K562 (cell line): ENCODE data around the gene TYW5.

Experiments used
- CBFB ChIP-seq: sonication (generic); formaldehyde crosslinking; IDR thresholded peaks from 2 replicates; pipeline ENCODE4 v1.4.0; 2020; ENCODE audit warnings: mild to moderate bottlenecking, missing genetic modification reagents
- CBX2 ChIP-seq: fragments of 200-600 bp; sonication (generic); IDR thresholded peaks from one replicate; pipeline ENCODE4 v1.6.1; 2012; ENCODE audit warnings: mild to moderate bottlenecking, low read length, inconsistent platforms; ENCODE audit not compliant: insufficient read depth, poor library complexity, severe bottlenecking
- DMBX1 ChIP-seq: fragments of 250-450 bp; sonication (Bioruptor Pico); IDR thresholded peaks from 2 replicates; pipeline ENCODE4 v1.8.0; 2022; ENCODE audit warnings: inconsistent platforms, mild to moderate bottlenecking, moderate library complexity, borderline replicate concordance
- E2F8 ChIP-seq: fragments of 450-650 bp; IDR thresholded peaks from 2 replicates; pipeline ENCODE4 v1.7.1; 2018; ENCODE audit warnings: mild to moderate bottlenecking, low read depth; ENCODE audit not compliant: partially characterized antibody
- RBM22 ChIP-seq: fragments of 200-400 bp; formaldehyde crosslinking; IDR thresholded peaks from 2 replicates; pipeline ENCODE4 v1.6.1; 2018; ENCODE audit warnings: low read length, low read depth; ENCODE audit not compliant: poor library complexity, severe bottlenecking
- SP1 ChIP-seq: sonication (generic); formaldehyde crosslinking; IDR thresholded peaks from 2 replicates; pipeline ENCODE4 v1.8.1; 2022; ENCODE audit warnings: mild to moderate bottlenecking, missing genetic modification reagents
- U2AF1 ChIP-seq: fragments of 200-400 bp; formaldehyde crosslinking; optimal IDR thresholded peaks from 2 replicates; pipeline ENCODE3; 2017; ENCODE audit warnings: mild to moderate bottlenecking, low read depth, low read length, moderate library complexity
- TF ChIP-seq, protein P1 (sequence below), 3 experiments: IDR thresholded peaks in 2 of 3; conservative IDR thresholded peaks in 1 of 3; 2 replicates each; pipeline ENCODE4 v1.5.1; 2011 to 2012; ENCODE audit warnings: low read length in 3 of 3, mild to moderate bottlenecking in 3 of 3, control low read depth in 2 of 3, improper control_type of control experiment in 1 of 3, inconsistent platforms in 1 of 3, low read depth in 1 of 3, mixed read lengths in 1 of 3, moderate library complexity in 1 of 3; ENCODE audit not compliant: insufficient read depth in 2 of 3

DNA sequence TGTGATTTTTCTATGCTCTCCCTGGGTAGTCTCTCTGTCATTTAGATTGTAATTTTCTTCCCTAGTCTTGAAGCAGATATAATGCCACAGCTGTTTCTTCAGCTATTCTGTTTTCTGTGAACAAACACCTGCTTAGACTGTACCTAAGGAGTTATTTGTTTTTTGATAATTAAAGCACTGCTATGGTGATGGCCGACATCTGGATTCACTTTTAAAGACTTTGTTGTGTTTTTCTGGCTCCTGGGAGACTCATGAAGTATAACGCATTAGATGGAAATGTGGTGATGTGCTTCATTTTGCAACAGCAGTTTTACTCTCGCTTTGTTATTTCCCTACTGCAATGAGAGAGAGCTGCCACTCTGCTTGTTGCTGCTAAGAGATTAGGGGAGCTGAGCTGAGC, 59.9 kb downstream of the TYW5 start:
- TF ChIP-seq SP1 (CRISPR knock-in tag): no peak
- no peak for TF ChIP-seq RBM22
- no peak for TF ChIP-seq U2AF1
- TF ChIP-seq E2F8: no peak
- no peak for TF ChIP-seq DMBX1 (CRISPR knock-in tag)
- no peak for TF ChIP-seq CBX2
- no peak for TF ChIP-seq CBFB (CRISPR knock-in tag)
- TF ChIP-seq, protein P1, sequence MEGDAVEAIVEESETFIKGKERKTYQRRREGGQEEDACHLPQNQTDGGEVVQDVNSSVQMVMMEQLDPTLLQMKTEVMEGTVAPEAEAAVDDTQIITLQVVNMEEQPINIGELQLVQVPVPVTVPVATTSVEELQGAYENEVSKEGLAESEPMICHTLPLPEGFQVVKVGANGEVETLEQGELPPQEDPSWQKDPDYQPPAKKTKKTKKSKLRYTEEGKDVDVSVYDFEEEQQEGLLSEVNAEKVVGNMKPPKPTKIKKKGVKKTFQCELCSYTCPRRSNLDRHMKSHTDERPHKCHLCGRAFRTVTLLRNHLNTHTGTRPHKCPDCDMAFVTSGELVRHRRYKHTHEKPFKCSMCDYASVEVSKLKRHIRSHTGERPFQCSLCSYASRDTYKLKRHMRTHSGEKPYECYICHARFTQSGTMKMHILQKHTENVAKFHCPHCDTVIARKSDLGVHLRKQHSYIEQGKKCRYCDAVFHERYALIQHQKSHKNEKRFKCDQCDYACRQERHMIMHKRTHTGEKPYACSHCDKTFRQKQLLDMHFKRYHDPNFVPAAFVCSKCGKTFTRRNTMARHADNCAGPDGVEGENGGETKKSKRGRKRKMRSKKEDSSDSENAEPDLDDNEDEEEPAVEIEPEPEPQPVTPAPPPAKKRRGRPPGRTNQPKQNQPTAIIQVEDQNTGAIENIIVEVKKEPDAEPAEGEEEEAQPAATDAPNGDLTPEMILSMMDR (IDR thresholded peaks at IDR 0.05 in 2 of 3, conservative IDR thresholded peaks at IDR 0.05 in 1 of 3; ENCODE audit: insufficient read depth in 2 of 3, low read depth in 1 of 3, low read length in 3 of 3): no peak
